OCI-LY1 (cell line): ENCODE data around the gene DOK4.

Source experiments
- H2AFZ ChIP-seq: fragments of 200-600 bp; sonication (generic), shearing (Covaris generic); 2 replicates; pipeline ENCODE4 v1.6.0; 2014; ENCODE audit warnings: antibody characterized with exemption, mild to moderate bottlenecking, low read length
- H3F3A ChIP-seq: fragments of 200-600 bp; sonication (generic), shearing (Covaris generic); 2 replicates; pipeline ENCODE4 v1.6.0; 2014; ENCODE audit warnings: mild to moderate bottlenecking, antibody characterized with exemption, low read length, moderate library complexity; ENCODE audit not compliant: insufficient read depth
- H3K27ac ChIP-seq: fragments of 200-600 bp; sonication (generic); 2 replicates; pipeline ENCODE4 v1.5.1; 2014; ENCODE audit warnings: low read length, mixed run types, mild to moderate bottlenecking, low read depth; ENCODE audit not compliant: poor library complexity, severe bottlenecking
- H3K27me3 ChIP-seq: fragments of 200-600 bp; sonication (generic); 2 replicates; pipeline ENCODE4 v1.6.0; 2014; ENCODE audit warnings: antibody characterized with exemption, mild to moderate bottlenecking, low read length, moderate library complexity; ENCODE audit not compliant: insufficient read depth
- H3K36me3 ChIP-seq: fragments of 200-600 bp; sonication (generic); 2 replicates; pipeline ENCODE4 v1.6.1; 2014; ENCODE audit warnings: mild to moderate bottlenecking, antibody characterized with exemption, low read length, moderate library complexity, mixed read lengths; ENCODE audit not compliant: insufficient read depth
- H3K4me1 ChIP-seq: fragments of 200-600 bp; sonication (generic); 2 replicates; pipeline ENCODE4 v1.5.1; 2014; ENCODE audit warnings: mild to moderate bottlenecking, low read length, moderate library complexity; ENCODE audit not compliant: insufficient read depth, severe bottlenecking
- H3K4me2 ChIP-seq: fragments of 200-600 bp; sonication (generic), shearing (Covaris generic); 2 replicates; pipeline ENCODE4 v1.6.1; 2014; ENCODE audit warnings: low read length
- H3K4me3 ChIP-seq: fragments of 200-600 bp; sonication (generic); 2 replicates; pipeline ENCODE4 v1.5.1; 2014; ENCODE audit warnings: low read length, low read depth, mild to moderate bottlenecking, mixed read lengths; ENCODE audit not compliant: poor library complexity, severe bottlenecking
- H3K79me2 ChIP-seq: fragments of 200-600 bp; shearing (Covaris generic); 2 replicates; pipeline ENCODE4 v1.6.1; 2016; ENCODE audit warnings: mixed run types, low read length, mixed read lengths; ENCODE audit not compliant: insufficient read depth
- H3K9ac ChIP-seq: fragments of 200-600 bp; sonication (generic), shearing (Covaris generic); 2 replicates; pipeline ENCODE4 v1.6.1; 2014; ENCODE audit warnings: mild to moderate bottlenecking, low read length, mixed read lengths
- H3K9me2 ChIP-seq: fragments of 200-600 bp; sonication (generic), shearing (Covaris generic); 2 replicates; pipeline ENCODE4 v1.6.1; 2014; ENCODE audit warnings: low read depth, mild to moderate bottlenecking, low read length, mixed read lengths
- H3K9me3 ChIP-seq: fragments of 200-600 bp; shearing (Covaris generic); 2 replicates; pipeline ENCODE4 v1.6.1; 2014; ENCODE audit warnings: low read length, mixed read lengths
- H4K20me1 ChIP-seq: fragments of 200-600 bp; sonication (generic), shearing (Covaris generic); 2 replicates; pipeline ENCODE4 v1.6.0; 2016; ENCODE audit warnings: mild to moderate bottlenecking, low read length; ENCODE audit not compliant: insufficient read depth
- EZH2 ChIP-seq: fragments of 200-600 bp; sonication (generic), shearing (Covaris generic); IDR thresholded peaks from 2 replicates; pipeline ENCODE4 v1.8.0; 2017; ENCODE audit warnings: borderline replicate concordance, mixed run types, mild to moderate bottlenecking, antibody characterized with exemption, low read length, moderate library complexity, mixed read lengths
- TF ChIP-seq, protein P1 (sequence below): fragments of 200-600 bp; sonication (generic), shearing (Covaris generic); IDR thresholded peaks from 2 replicates; pipeline ENCODE4 v1.5.1; 2017; ENCODE audit warnings: mild to moderate bottlenecking, antibody characterized with exemption, low read length, moderate library complexity, mixed read lengths

DOK4 gene

DNA sequence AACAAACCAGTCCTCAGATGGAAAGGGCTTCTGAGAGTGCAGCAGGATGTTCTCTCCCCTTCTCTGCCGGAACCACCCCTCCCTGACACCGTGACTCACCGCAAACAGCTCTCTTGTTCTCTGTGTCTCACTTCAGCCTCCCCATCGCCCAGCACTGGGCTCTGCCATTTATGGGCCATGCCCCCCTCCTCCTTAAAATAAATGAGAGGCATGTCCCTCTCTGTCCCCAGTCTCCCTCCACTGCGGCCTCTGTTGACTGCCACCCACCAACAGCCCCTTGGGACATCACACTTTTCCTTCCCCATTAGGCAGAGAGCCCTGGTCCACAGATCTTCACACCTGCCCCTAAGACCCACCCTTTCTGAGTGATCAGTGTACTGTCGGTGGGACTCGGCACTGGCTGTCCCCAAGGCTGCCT lies 43.8 kb upstream of the DOK4 start:
- no peak overlapping the region for H2AFZ ChIP-seq
- H3K27me3 ChIP-seq: no peaks in the 10 kb centered on the region
- peaks cover 5% of the 10 kb centered on the region for H3K4me1 ChIP-seq
- no peaks in the 10 kb centered on the region for H3F3A ChIP-seq
- H3K9me3 ChIP-seq: no peaks in the 10 kb centered on the region
- H3K4me2 ChIP-seq: no peak overlapping the region
- H3K9me2 ChIP-seq: no peaks in the 10 kb centered on the region
- H3K9ac ChIP-seq: no peak overlapping the region
- H3K4me3 ChIP-seq: no peak overlapping the region
- H3K36me3 ChIP-seq: no peaks in the 10 kb centered on the region
- H3K79me2 ChIP-seq: no peaks in the 10 kb centered on the region
- H4K20me1 ChIP-seq: no peaks in the 10 kb centered on the region
- H3K27ac ChIP-seq: no peak overlapping the region
- TF ChIP-seq, protein P1, sequence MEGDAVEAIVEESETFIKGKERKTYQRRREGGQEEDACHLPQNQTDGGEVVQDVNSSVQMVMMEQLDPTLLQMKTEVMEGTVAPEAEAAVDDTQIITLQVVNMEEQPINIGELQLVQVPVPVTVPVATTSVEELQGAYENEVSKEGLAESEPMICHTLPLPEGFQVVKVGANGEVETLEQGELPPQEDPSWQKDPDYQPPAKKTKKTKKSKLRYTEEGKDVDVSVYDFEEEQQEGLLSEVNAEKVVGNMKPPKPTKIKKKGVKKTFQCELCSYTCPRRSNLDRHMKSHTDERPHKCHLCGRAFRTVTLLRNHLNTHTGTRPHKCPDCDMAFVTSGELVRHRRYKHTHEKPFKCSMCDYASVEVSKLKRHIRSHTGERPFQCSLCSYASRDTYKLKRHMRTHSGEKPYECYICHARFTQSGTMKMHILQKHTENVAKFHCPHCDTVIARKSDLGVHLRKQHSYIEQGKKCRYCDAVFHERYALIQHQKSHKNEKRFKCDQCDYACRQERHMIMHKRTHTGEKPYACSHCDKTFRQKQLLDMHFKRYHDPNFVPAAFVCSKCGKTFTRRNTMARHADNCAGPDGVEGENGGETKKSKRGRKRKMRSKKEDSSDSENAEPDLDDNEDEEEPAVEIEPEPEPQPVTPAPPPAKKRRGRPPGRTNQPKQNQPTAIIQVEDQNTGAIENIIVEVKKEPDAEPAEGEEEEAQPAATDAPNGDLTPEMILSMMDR: no peak

GRCh38 chr16:57529391-57530103 lies 43.3 kb upstream of the DOK4 start:
- Histone ChIP-seq H4K20me1 (no peaks in the 10 kb centered on the region), H3K9me3 (no peaks in the 10 kb centered on the region), H3K9me2 (no peaks in the 10 kb centered on the region), H3K4me1 (peaks cover 5% of the 10 kb centered on the region), H2AFZ (no peak overlapping the region), H3K79me2 (no peaks in the 10 kb centered on the region), H3K4me2 (no peak overlapping the region), H3K9ac (no peak overlapping the region), H3F3A (no peaks in the 10 kb centered on the region), H3K4me3 (no peak overlapping the region), H3K27me3 (no peaks in the 10 kb centered on the region), H3K36me3 (no peaks in the 10 kb centered on the region), H3K27ac (no peak overlapping the region)
- TF ChIP-seq, protein P1: no peak
- TF ChIP-seq EZH2: no peak

DNA sequence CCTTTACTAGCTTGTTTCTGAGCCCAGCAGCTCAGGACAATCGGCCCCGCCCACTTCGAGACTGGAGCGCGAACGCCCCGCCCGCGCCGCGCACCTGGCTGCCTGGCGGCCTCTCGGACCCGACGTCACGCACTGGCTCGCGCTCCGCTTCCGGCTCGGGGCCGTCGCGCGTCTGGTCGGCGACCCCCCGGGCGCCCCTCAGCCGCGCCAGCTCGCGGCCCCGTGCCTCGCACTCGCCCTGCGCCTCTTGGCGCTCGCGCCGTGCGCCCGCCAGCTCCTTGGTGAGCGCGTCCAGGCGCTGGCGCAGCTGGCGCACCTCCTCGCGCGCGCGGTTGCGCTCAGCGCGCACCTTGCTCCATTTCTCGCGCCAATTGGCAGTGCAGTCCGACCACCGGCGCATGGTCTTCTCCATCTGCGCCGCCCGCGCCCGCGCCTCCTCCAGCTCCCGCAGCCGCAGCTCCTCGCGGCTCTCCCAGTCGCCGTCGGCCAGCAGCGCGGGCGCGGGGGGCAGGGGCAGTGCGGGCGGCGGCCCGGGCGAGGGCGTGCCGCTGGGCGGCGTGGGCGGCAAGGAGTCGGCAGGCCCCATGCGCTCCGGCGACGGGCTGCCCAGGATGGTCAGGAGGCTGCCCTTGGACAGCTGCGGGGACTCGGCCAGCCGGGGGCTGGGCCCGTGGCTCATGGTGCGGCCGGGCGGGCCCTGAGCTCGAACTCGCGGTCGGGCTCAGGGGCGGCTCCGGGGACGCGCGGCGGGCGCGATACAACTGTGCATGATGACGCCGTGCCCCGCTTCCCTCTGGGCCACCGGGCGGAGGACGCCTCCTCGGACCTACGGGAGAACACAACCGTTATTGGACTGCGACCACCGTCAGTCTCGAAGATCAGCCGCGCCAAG lies 42.5 kb upstream of the DOK4 start:
- Histone ChIP-seq H3K36me3 (no peaks in the 10 kb centered on the region), H3K27me3 (no peaks in the 10 kb centered on the region), H3F3A (no peaks in the 10 kb centered on the region), H3K9me2 (no peaks in the 10 kb centered on the region), H3K79me2 (no peaks in the 10 kb centered on the region), H2AFZ (no peak overlapping the region), H3K4me2 (no peak overlapping the region), H3K27ac (no peak overlapping the region), H4K20me1 (no peaks in the 10 kb centered on the region), H3K9me3 (no peaks in the 10 kb centered on the region), H3K4me3 (no peak overlapping the region), H3K4me1 (peaks cover 5% of the 10 kb centered on the region), H3K9ac (no peak overlapping the region)
- TF ChIP-seq, protein P1: no peak
- TF ChIP-seq EZH2: no peak
